ENCODE results near the gene IFITM2.

- TF ChIP-seq SP1 (IDR thresholded peaks at IDR 0.05): no peak
- TF ChIP-seq TAF1 (conservative IDR thresholded peaks at IDR 0.05): no peak
- no peak for TF ChIP-seq REST (IDR thresholded peaks at IDR 0.05)
- no peak for TF ChIP-seq CTCF (IDR thresholded peaks at IDR 0.05; ENCODE audit: low read depth, low read length, missing input control)
- TF ChIP-seq JUND (IDR thresholded peaks at IDR 0.05): no peak
- no peak for TF ChIP-seq ATF3 (IDR thresholded peaks at IDR 0.05)
- TF ChIP-seq RAD21 (IDR thresholded peaks at IDR 0.05): no peak
- no peak for TF ChIP-seq GABPA (IDR thresholded peaks at IDR 0.05 in 1 of 2, conservative IDR thresholded peaks at IDR 0.05 in 1 of 2)
- no peak for TF ChIP-seq EGR1 (IDR thresholded peaks at IDR 0.05; ENCODE audit: low read depth in 2 of 2)
- TF ChIP-seq MAX (IDR thresholded peaks at IDR 0.05): no peak
- no peak for TF ChIP-seq ZBTB33 (IDR thresholded peaks at IDR 0.05)
- TF ChIP-seq RXRA (IDR thresholded peaks at IDR 0.05): no peak
- TF ChIP-seq FOXA1 (IDR thresholded peaks at IDR 0.05): no peak
Measured at GRCh38 chr11:289712-290620, 17.6 kb upstream of the IFITM2 start.

All from liver (tissue), 3 donors.